ENCODE measurements around the gene LRRC8E. TPM values are rescaled to one million over a fixed set of nuclear protein-coding genes. Genes with fewer than 3 reads are reported as not detected.

The LRRC8E gene
- total RNA-seq, 2 donors from 2014 or later: 2.8 to 3.4 TPM

DNA sequence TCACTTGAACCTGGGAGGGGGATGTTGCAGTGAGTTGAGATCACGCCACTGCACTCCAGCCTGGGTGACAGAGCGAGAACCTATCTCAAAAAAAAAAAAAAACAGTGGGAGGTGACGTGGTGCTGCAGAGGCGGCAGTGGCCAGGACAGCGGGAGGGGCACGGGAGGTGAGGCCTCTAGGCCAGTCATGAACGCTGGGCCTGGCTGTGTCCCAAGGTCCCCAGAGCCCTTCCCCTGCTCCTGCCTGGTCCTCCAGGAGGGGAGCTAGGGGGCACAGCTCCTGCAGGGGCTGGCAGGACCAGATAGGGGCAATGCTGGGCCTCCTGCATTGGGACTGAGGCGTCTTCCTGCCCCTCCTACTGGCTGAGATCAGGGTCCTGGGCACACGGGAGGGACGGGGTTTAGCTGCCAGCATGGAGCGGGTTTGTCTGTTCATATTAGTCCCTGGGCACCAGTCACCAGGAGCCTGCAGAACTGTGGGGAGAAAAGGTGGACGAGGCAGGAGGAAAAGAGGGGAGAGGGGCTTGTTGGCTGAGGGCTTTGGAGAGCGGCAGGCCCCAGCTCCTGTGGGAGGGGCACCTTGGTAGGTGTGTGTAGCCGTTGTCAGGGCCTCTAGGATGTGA is 19.9 kb downstream of the LRRC8E start:
- Mint-ChIP-seq H3K36me3 (ENCODE audit: low read depth) (peaks cover 19% of the 10 kb centered on the region), H3K4me1 (peaks cover 11% of the 10 kb centered on the region), H3K27ac (no peak overlapping the region), H3K27me3 (ENCODE audit: insufficient read depth) (peaks cover 2% of the 10 kb centered on the region), H3K9me3 (no peaks in the 10 kb centered on the region), H3K4me3 (no peak overlapping the region)
- no peak overlapping the region for H3K4me3 ChIP-seq (ENCODE audit: low read length)
- no peak overlapping the region for H3K9ac ChIP-seq (ENCODE audit: extremely low read depth, low read length, poor library complexity, severe bottlenecking)
- no peaks in the 10 kb centered on the region for H3K4me1 ChIP-seq (ENCODE audit: control insufficient read depth, insufficient read depth, low read length)
- peaks cover 30% of the 10 kb centered on the region for H3K36me3 ChIP-seq (ENCODE audit: control insufficient read depth, insufficient read depth, low read length)
- H3K27me3 ChIP-seq (ENCODE audit: control insufficient read depth, insufficient read depth, low read length, poor library complexity, severe bottlenecking): no peaks in the 10 kb centered on the region
- H3K9me3 ChIP-seq (ENCODE audit: control insufficient read depth, low read length): no peaks in the 10 kb centered on the region
- H3K27ac ChIP-seq (ENCODE audit: low read depth, low read length): no peak overlapping the region
- DNase-seq: no peak
- TF ChIP-seq, protein P1, sequence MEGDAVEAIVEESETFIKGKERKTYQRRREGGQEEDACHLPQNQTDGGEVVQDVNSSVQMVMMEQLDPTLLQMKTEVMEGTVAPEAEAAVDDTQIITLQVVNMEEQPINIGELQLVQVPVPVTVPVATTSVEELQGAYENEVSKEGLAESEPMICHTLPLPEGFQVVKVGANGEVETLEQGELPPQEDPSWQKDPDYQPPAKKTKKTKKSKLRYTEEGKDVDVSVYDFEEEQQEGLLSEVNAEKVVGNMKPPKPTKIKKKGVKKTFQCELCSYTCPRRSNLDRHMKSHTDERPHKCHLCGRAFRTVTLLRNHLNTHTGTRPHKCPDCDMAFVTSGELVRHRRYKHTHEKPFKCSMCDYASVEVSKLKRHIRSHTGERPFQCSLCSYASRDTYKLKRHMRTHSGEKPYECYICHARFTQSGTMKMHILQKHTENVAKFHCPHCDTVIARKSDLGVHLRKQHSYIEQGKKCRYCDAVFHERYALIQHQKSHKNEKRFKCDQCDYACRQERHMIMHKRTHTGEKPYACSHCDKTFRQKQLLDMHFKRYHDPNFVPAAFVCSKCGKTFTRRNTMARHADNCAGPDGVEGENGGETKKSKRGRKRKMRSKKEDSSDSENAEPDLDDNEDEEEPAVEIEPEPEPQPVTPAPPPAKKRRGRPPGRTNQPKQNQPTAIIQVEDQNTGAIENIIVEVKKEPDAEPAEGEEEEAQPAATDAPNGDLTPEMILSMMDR (conservative IDR thresholded peaks at IDR 0.05): no peak
- 87 to 91% methylated on average over 10 to 14 of the region's 14 CpGs for WGBS, 2 experiments (ENCODE audit: insufficient coverage in 1 of 2, insufficient read length in 1 of 2)

DNA sequence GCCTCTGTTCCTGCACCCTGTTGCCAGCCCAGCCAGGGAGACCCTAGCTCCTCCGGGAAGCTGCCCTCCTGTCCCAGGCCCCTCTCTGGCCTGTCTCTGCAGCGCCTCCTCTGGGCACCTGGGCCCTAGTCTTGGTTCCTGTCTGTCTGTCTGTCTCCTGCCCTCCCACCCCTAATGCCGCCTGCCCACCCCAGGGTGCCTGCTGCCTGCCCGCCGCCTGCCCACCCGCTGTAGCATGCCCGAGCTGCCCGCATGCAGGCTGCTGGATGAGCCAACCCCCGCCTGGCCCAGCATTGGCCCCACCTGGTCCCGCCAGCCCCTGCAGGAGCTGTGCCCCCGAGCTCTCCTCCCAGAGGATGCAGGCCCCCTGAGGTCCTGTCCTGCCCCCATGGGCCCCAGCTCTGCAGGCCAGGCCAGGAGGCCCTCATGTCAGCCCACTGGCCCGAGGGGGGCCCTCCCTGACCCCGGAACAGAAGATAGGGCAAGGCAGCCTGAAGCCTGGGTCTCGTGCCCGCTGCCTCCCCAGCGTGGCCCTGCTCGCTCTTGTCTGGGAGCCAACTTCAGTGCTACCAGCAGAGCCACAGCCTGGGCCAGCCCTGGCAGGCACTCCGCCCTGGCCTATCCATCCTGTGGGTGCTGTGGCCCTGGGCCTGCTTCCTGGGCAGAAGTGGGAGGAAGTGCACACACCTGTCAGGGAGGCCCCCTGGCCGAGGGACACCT is 20.6 kb downstream of the LRRC8E start:
- TF ChIP-seq, protein P1 (conservative IDR thresholded peaks at IDR 0.05): no peak
- no peaks in the 10 kb centered on the region for H3K27me3 ChIP-seq (ENCODE audit: control insufficient read depth, insufficient read depth, low read length, poor library complexity, severe bottlenecking)
- Mint-ChIP-seq H3K9me3 (no peaks in the 10 kb centered on the region), H3K27me3 (ENCODE audit: insufficient read depth) (peaks cover 2% of the 10 kb centered on the region), H3K36me3 (ENCODE audit: low read depth) (peaks cover 21% of the 10 kb centered on the region), H3K27ac (no peak overlapping the region), H3K4me3 (no peak overlapping the region), H3K4me1 (peaks cover 11% of the 10 kb centered on the region)
- no peak overlapping the region for H3K4me3 ChIP-seq (ENCODE audit: low read length)
- no peak overlapping the region for H3K27ac ChIP-seq (ENCODE audit: low read depth, low read length)
- DNase-seq: no peak
- H3K36me3 ChIP-seq (ENCODE audit: control insufficient read depth, insufficient read depth, low read length): peaks cover 30% of the 10 kb centered on the region
- no peak overlapping the region for H3K9ac ChIP-seq (ENCODE audit: extremely low read depth, low read length, poor library complexity, severe bottlenecking)
- 50 to 90% methylated on average over 2 to 19 of the region's 19 CpGs for WGBS, 2 experiments (ENCODE audit: insufficient coverage in 1 of 2, insufficient read length in 1 of 2)
- H3K4me1 ChIP-seq (ENCODE audit: control insufficient read depth, insufficient read depth, low read length): no peaks in the 10 kb centered on the region
- no peaks in the 10 kb centered on the region for H3K9me3 ChIP-seq (ENCODE audit: control insufficient read depth, low read length)

DNA sequence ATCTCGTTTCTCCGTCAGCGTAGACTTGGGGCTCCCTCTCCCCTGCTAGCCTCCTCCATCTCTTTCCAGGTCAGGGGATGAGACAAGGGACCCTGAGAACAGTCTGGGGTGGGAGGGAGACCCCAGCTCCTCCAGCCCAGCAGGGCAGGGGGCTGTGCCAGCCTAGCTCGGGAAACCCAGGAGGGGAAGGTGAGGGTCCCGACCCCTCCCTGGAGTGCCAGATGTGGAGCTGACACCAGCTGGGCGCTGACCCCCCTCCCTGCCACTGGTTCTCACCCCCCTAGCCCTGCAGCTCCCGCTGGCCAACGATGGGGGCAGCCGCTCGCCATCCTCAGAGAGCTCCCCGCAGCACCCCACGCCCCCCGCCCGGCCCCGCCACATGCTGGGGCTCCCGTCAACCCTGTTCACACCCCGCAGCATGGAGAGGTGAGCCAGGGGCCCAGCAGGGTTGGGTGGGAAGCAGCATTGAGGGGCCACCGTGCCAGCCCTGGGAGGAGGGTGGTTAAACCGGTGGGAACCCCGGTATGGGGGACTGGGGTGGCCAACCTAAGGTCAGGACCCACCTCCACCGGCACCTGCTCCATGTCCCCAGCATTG is 21.3 kb downstream of the LRRC8E start:
- Mint-ChIP-seq H3K4me3 (no peak overlapping the region), H3K9me3 (no peaks in the 10 kb centered on the region), H3K4me1 (peaks cover 9% of the 10 kb centered on the region), H3K27me3 (ENCODE audit: insufficient read depth) (peaks cover 6% of the 10 kb centered on the region), H3K36me3 (ENCODE audit: low read depth) (peaks cover 21% of the 10 kb centered on the region), H3K27ac (no peak overlapping the region)
- TF ChIP-seq, protein P1 (conservative IDR thresholded peaks at IDR 0.05): no peak
- no peaks in the 10 kb centered on the region for H3K9me3 ChIP-seq (ENCODE audit: control insufficient read depth, low read length)
- no peaks in the 10 kb centered on the region for H3K4me1 ChIP-seq (ENCODE audit: control insufficient read depth, insufficient read depth, low read length)
- no peak overlapping the region for H3K9ac ChIP-seq (ENCODE audit: extremely low read depth, low read length, poor library complexity, severe bottlenecking)
- WGBS, 2 experiments (ENCODE audit: insufficient coverage in 1 of 2, insufficient read length in 1 of 2): 80 to 96% methylated on average over 1 to 21 of the region's 21 CpGs
- H3K4me3 ChIP-seq (ENCODE audit: low read length): no peak overlapping the region
- peaks cover 30% of the 10 kb centered on the region for H3K36me3 ChIP-seq (ENCODE audit: control insufficient read depth, insufficient read depth, low read length)
- no peak for DNase-seq
- no peak overlapping the region for H3K27ac ChIP-seq (ENCODE audit: low read depth, low read length)
- peaks cover under 1% of the 10 kb centered on the region for H3K27me3 ChIP-seq (ENCODE audit: control insufficient read depth, insufficient read depth, low read length, poor library complexity, severe bottlenecking)

All from endodermal cell (in vitro differentiated cells).